ENCODE data around the gene RDH14. TPM values are rescaled to one million over a fixed set of nuclear protein-coding genes. Genes with fewer than 3 reads are reported as not detected.

RDH14 gene
- total RNA-seq, 4 donors from 2014 or later = 23.5 to 35.8 (median 31.6) TPM

GRCh38 chr2:18566145-18566769 lies 5.8 kb upstream of the RDH14 start:
- ATAC-seq (ENCODE audit: low FRiP score) (no peak), DNase-seq (ENCODE audit: low spot score) (no peak)
- TF ChIP-seq CTCF (IDR thresholded peaks at IDR 0.05) = no peak

- ATAC-seq (ENCODE audit: low FRiP score) (no peak), DNase-seq (ENCODE audit: low spot score) (no peak)
- TF ChIP-seq CTCF (IDR thresholded peaks at IDR 0.05) = no peak
Observed at GRCh38 chr2:18560797-18561085, 288 bp upstream of the RDH14 start.

DNA sequence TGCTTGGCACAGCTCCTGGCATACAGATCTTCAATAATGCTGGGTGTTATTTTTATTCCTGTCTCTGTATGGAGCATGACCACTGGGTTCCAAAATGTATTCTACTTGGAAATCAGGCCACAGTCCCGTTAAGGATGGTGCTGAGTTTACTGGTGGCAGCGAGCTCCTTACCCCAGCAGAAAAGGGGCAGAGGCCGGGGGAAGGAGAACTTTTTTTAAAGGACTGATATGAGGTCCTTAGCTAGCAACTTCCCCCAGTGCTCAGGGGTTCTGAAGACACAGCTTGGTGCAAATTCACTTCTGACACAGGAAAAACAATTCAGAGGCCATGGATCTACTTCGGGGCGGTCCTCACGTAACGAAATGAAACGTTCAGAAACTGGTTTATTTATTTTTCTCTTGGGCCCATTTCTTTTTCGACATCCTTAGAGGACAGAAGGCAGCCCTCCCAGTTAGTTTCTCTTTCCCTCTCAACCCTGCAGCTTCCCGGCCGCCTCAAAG lies 872 bp downstream of the RDH14 start:
- no peak for TF ChIP-seq CTCF (IDR thresholded peaks at IDR 0.05)
- ATAC-seq (ENCODE audit: low FRiP score) = no peak

DNA sequence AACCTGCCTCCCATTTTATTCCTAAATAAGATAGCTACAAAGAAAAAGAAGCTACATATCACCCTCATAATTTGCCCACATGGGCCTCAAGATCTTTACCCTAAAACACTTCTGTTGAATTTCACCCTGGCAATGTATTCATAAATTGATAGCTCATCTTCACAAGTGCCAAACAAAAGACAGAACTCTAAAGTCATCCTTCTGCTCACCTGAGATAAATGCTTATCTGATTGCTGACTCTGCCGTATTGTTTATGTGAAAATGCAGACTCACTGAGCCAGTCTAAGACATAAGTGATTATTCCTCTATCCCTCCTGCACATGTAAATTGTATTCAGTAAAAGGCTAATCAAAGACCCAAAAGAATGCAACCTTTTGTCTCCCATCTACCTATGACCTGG lies 2.0 kb downstream of the RDH14 start:
- no peak for ATAC-seq (ENCODE audit: low FRiP score)
- no peak for DNase-seq (ENCODE audit: low spot score)
- no peak for TF ChIP-seq CTCF (IDR thresholded peaks at IDR 0.05)

More for the DNA sequence above, 872 bp downstream of the RDH14 start:
- DNase-seq (ENCODE audit: low spot score) = no peak

DNA sequence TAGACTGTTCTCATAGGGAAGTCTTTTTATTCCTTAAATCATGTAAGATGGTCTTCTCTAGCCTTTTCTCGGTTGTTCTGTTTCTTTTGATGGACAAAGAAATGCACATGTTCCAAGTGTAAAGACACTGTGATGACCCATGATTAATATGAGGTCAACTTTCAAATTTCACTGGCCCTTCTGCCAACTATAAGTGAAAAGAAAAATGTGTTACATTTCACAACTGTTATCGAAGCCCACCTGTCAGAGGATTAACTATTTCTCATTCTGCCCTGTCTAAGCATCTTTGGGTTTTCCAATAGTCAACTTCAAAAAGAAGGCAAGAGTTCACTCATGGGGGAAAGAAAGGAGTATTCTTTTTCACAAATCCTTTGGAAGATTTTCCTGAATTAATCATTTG lies 3.3 kb downstream of the RDH14 start:
- TF ChIP-seq CTCF (IDR thresholded peaks at IDR 0.05) = no peak
- ATAC-seq (ENCODE audit: low FRiP score) (no peak), DNase-seq (ENCODE audit: low spot score) (no peak)

DNA sequence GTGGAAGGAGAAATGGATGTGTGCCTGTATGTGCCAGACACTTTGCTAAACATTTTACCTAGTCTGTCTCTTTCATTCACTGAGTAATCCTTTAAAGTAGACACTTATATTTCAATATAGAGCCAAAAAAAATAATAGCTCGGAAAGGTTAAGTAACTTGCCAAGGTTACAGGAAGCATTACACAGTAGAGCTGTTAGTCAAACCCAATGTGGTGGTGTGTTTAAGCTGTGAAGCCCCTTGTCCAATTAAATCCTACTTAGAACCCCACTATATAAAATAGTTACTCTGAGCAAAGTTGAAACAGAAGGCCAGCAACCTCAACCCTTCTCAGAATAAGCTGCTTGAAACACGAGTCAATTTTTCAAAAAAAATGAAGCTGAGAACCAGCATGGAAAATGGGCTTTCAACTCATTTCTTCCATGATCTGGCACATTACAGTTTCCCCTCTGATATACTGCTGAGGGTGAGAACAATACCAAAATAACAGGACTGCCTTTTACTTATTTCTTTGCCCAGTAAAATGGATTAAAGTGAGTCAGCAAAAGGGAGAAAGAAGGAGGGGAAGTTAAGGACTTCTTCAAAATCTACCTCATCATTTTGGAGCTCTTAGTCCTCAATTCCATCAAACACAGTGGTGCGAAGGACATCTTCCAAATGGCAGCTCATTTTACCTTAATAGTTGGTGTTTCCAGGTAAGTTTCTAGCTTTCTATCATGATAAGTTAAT lies 7.9 kb downstream of the RDH14 start:
- DNase-seq (ENCODE audit: low spot score) (no peak), ATAC-seq (ENCODE audit: low FRiP score) (no peak)
- TF ChIP-seq CTCF (IDR thresholded peaks at IDR 0.05) = no peak

DNA sequence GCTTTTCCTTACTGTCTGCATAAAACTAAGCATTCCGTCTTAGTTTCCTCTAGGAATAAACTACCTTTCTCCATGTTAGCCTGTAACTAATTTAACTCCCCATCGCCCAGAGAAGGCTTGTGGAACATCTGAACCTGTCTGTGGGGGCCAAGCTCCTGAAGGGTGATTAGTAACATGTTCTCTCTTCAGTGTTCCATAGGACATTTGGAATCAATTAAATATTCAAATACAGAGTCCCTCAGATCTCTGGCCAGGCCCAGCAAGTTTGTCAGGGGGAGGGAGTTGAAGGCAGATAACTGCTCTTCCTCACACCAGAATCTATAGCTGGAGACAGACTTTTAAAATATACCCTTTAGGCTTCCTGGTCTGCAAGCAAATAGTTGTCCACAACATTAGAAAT lies 8.8 kb downstream of the RDH14 start:
- TF ChIP-seq CTCF (IDR thresholded peaks at IDR 0.05) = no peak
- no peak for ATAC-seq (ENCODE audit: low FRiP score)
- no peak for DNase-seq (ENCODE audit: low spot score)
